ENCODE measurements around the gene ISLR2.
A peak's percentile ranks its signal among the peaks of the same experiment; 100 is the strongest.

The ISLR2 gene

GRCh38 chr15:74128785-74129585 is 1.4 kb upstream of the ISLR2 start:
- peak; percentile 43 for DNase-seq (ENCODE audit: low spot score)

- DNase-seq (ENCODE audit: low spot score): no peak
Measured at GRCh38 chr15:74129586-74130154, 716 bp upstream of the ISLR2 start.

- no peak for DNase-seq (ENCODE audit: low spot score)
Measured at GRCh38 chr15:74130849-74131627, 652 bp downstream of the ISLR2 start.

GRCh38 chr15:74131628-74132413 is 1.4 kb downstream of the ISLR2 start:
- DNase-seq (ENCODE audit: low spot score): no peak

GRCh38 chr15:74132681-74133651 is 2.6 kb downstream of the ISLR2 start:
- no peak for DNase-seq (ENCODE audit: low spot score)

- DNase-seq (ENCODE audit: low spot score): no peak
Measured at GRCh38 chr15:74133694-74134386, 3.5 kb downstream of the ISLR2 start.

- no peak for DNase-seq (ENCODE audit: low spot score)
Measured at GRCh38 chr15:74134387-74135027, 4.1 kb downstream of the ISLR2 start.

GRCh38 chr15:74135041-74135565 is 4.7 kb downstream of the ISLR2 start:
- DNase-seq (ENCODE audit: low spot score): no peak

- DNase-seq (ENCODE audit: low spot score): no peak
Measured at GRCh38 chr15:74136540-74136813, 6.1 kb downstream of the ISLR2 start.

GRCh38 chr15:74136814-74137536 is 6.6 kb downstream of the ISLR2 start:
- DNase-seq (ENCODE audit: low spot score): peak; percentile 35

- no peak for DNase-seq (ENCODE audit: low spot score)
Measured at GRCh38 chr15:74137537-74137894, 7.1 kb downstream of the ISLR2 start.

- DNase-seq (ENCODE audit: low spot score): no peak
Measured at GRCh38 chr15:74138642-74139041, 8.3 kb downstream of the ISLR2 start.

- DNase-seq (ENCODE audit: low spot score): no peak
Measured at GRCh38 chr15:74141591-74141990, 11.2 kb downstream of the ISLR2 start.

- DNase-seq (ENCODE audit: low spot score): peak; percentile 62
Measured at GRCh38 chr15:74144153-74144775, 13.9 kb downstream of the ISLR2 start.

GRCh38 chr15:74146277-74146800 is 16.0 kb downstream of the ISLR2 start:
- no peak for DNase-seq (ENCODE audit: low spot score)

GRCh38 chr15:74147051-74147450 is 16.7 kb downstream of the ISLR2 start:
- DNase-seq (ENCODE audit: low spot score): no peak

- peak; percentile 88 for DNase-seq (ENCODE audit: low spot score)
Measured at GRCh38 chr15:74155766-74156417, 25.5 kb downstream of the ISLR2 start.
